Femur (tissue), 1 donor: ENCODE results near the gene SYT17.
A peak's percentile ranks its signal among the peaks of the same experiment; 100 is the strongest.

Experiments
- DNase-seq: peaks from one replicate; pipeline ENCODE4 v3.0.0-alpha.2; 2017

Gene SYT17

GRCh38 chr16:19167710-19168370 is at the start of gene SYT17:
Gene SYT17, plus strand, starts transcription at chr16:19168240. Its CDS starts 407 bp downstream, at chr16:19168647.
- DNase-seq = peak; percentile 71

GRCh38 chr16:19118938-19119431 is 49.1 kb upstream of the SYT17 start:
- DNase-seq = peak; percentile 74

- no peak for DNase-seq
Measured at GRCh38 chr16:19119564-19119963, 48.5 kb upstream of the SYT17 start.

GRCh38 chr16:19123535-19124178 is 44.4 kb upstream of the SYT17 start:
- DNase-seq = no peak

GRCh38 chr16:19126300-19126699 is 41.7 kb upstream of the SYT17 start:
- DNase-seq = no peak

- DNase-seq = no peak
Measured at GRCh38 chr16:19127205-19127604, 40.8 kb upstream of the SYT17 start.

GRCh38 chr16:19127674-19128131 is 40.3 kb upstream of the SYT17 start:
- DNase-seq = no peak

- no peak for DNase-seq
Measured at GRCh38 chr16:19128454-19129200, 39.4 kb upstream of the SYT17 start.

GRCh38 chr16:19130385-19130784 is 37.7 kb upstream of the SYT17 start:
- DNase-seq = no peak

GRCh38 chr16:19130852-19131824 is 36.9 kb upstream of the SYT17 start:
- DNase-seq = peak; percentile 72

- no peak for DNase-seq
Measured at GRCh38 chr16:19131825-19132218, 36.2 kb upstream of the SYT17 start.

GRCh38 chr16:19132255-19132654 is 35.8 kb upstream of the SYT17 start:
- DNase-seq = no peak

- DNase-seq = no peak
Measured at GRCh38 chr16:19132898-19133297, 35.1 kb upstream of the SYT17 start.

- DNase-seq = no peak
Measured at GRCh38 chr16:19133600-19133999, 34.4 kb upstream of the SYT17 start.

- no peak for DNase-seq
Measured at GRCh38 chr16:19135201-19135842, 32.7 kb upstream of the SYT17 start.

- no peak for DNase-seq
Measured at GRCh38 chr16:19135896-19136438, 32.1 kb upstream of the SYT17 start.

GRCh38 chr16:19136549-19137196 is 31.4 kb upstream of the SYT17 start:
- peak; percentile 31 for DNase-seq

- peak; percentile 23 for DNase-seq
Measured at GRCh38 chr16:19137201-19138128, 30.6 kb upstream of the SYT17 start.

GRCh38 chr16:19138601-19139000 is 29.4 kb upstream of the SYT17 start:
- peak; percentile 68 for DNase-seq
